ENCODE measurements around the gene SLC25A22.

The SLC25A22 gene

GRCh38 chr11:838441-839279 lies 40.6 kb upstream of the SLC25A22 start:
- Histone ChIP-seq H4K20me1 (ENCODE audit: insufficient read depth, low read length) (peaks cover 19% of the 10 kb centered on the region), H3K27ac (ENCODE audit: low read length) (no peak overlapping the region), H3K9ac (ENCODE audit: low read length) (no peak overlapping the region), H3K9me3 (ENCODE audit: insufficient read depth, low read length) (no peaks in the 10 kb centered on the region), H3K4me3 (ENCODE audit: low read length) (no peak overlapping the region), H3K27me3 (ENCODE audit: low read depth, low read length) (no peaks in the 10 kb centered on the region), H3K4me2 (ENCODE audit: low read length) (no peak overlapping the region), H3K79me2 (ENCODE audit: low read length) (peaks cover 28% of the 10 kb centered on the region), H2AFZ (ENCODE audit: low read depth, low read length) (no peak overlapping the region), H3K36me3 (replicated peaks; ENCODE audit: low read depth, low read length) (peaks cover 13% of the 10 kb centered on the region), H3K4me1 (ENCODE audit: low read length) (peaks cover 14% of the 10 kb centered on the region)
- TF ChIP-seq EZH2phosphoT487 (IDR thresholded peaks at IDR 0.05; ENCODE audit: low read depth), result no peak
- TF ChIP-seq, protein P1, sequence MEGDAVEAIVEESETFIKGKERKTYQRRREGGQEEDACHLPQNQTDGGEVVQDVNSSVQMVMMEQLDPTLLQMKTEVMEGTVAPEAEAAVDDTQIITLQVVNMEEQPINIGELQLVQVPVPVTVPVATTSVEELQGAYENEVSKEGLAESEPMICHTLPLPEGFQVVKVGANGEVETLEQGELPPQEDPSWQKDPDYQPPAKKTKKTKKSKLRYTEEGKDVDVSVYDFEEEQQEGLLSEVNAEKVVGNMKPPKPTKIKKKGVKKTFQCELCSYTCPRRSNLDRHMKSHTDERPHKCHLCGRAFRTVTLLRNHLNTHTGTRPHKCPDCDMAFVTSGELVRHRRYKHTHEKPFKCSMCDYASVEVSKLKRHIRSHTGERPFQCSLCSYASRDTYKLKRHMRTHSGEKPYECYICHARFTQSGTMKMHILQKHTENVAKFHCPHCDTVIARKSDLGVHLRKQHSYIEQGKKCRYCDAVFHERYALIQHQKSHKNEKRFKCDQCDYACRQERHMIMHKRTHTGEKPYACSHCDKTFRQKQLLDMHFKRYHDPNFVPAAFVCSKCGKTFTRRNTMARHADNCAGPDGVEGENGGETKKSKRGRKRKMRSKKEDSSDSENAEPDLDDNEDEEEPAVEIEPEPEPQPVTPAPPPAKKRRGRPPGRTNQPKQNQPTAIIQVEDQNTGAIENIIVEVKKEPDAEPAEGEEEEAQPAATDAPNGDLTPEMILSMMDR (IDR thresholded peaks at IDR 0.05; ENCODE audit: low read depth, low read length), result no peak

DNA sequence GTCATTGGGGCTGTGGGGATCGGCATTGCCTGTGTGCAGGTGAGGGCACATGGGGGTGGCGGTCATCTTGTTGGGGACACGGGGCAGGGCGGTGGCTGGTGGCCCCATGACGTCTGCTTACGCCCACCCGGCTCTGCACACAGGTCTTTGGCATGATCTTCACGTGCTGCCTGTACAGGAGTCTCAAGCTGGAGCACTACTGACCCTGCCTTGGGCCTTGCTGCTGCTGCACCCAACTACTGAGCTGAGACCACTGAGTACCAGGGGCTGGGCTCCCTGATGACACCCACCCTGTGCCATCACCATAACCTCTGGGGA lies 39.9 kb upstream of the SLC25A22 start:
- no peak overlapping the region for H3K4me2 ChIP-seq (ENCODE audit: low read length)
- H3K36me3 ChIP-seq (replicated peaks; ENCODE audit: low read depth, low read length), result peaks cover 13% of the 10 kb centered on the region
- no peaks in the 10 kb centered on the region for H3K27me3 ChIP-seq (ENCODE audit: low read depth, low read length)
- peaks cover 33% of the 10 kb centered on the region for H3K79me2 ChIP-seq (ENCODE audit: low read length)
- peaks cover 14% of the 10 kb centered on the region for H3K4me1 ChIP-seq (ENCODE audit: low read length)
- H3K9ac ChIP-seq (ENCODE audit: low read length), result no peak overlapping the region
- TF ChIP-seq, protein P1 (IDR thresholded peaks at IDR 0.05; ENCODE audit: low read depth, low read length), result no peak
- TF ChIP-seq EZH2phosphoT487 (IDR thresholded peaks at IDR 0.05; ENCODE audit: low read depth), result no peak
- H4K20me1 ChIP-seq (ENCODE audit: insufficient read depth, low read length), result peaks cover 19% of the 10 kb centered on the region
- H2AFZ ChIP-seq (ENCODE audit: low read depth, low read length), result no peak overlapping the region
- no peak overlapping the region for H3K27ac ChIP-seq (ENCODE audit: low read length)
- no peak overlapping the region for H3K4me3 ChIP-seq (ENCODE audit: low read length)
- H3K9me3 ChIP-seq (ENCODE audit: insufficient read depth, low read length), result no peaks in the 10 kb centered on the region

- Histone ChIP-seq H3K4me1 (ENCODE audit: low read length) (peaks cover 14% of the 10 kb centered on the region), H3K4me2 (ENCODE audit: low read length) (no peak overlapping the region), H4K20me1 (ENCODE audit: insufficient read depth, low read length) (peaks cover 19% of the 10 kb centered on the region), H3K27ac (ENCODE audit: low read length) (no peak overlapping the region), H3K79me2 (ENCODE audit: low read length) (peaks cover 33% of the 10 kb centered on the region), H3K4me3 (ENCODE audit: low read length) (no peak overlapping the region), H2AFZ (ENCODE audit: low read depth, low read length) (no peak overlapping the region), H3K36me3 (replicated peaks; ENCODE audit: low read depth, low read length) (peaks cover 13% of the 10 kb centered on the region), H3K9me3 (ENCODE audit: insufficient read depth, low read length) (no peaks in the 10 kb centered on the region), H3K9ac (ENCODE audit: low read length) (no peak overlapping the region), H3K27me3 (ENCODE audit: low read depth, low read length) (no peaks in the 10 kb centered on the region)
- no peak for TF ChIP-seq EZH2phosphoT487 (IDR thresholded peaks at IDR 0.05; ENCODE audit: low read depth)
- TF ChIP-seq, protein P1 (IDR thresholded peaks at IDR 0.05; ENCODE audit: low read depth, low read length), result no peak
Measured at GRCh38 chr11:837189-837989, 39.3 kb upstream of the SLC25A22 start.

DNA sequence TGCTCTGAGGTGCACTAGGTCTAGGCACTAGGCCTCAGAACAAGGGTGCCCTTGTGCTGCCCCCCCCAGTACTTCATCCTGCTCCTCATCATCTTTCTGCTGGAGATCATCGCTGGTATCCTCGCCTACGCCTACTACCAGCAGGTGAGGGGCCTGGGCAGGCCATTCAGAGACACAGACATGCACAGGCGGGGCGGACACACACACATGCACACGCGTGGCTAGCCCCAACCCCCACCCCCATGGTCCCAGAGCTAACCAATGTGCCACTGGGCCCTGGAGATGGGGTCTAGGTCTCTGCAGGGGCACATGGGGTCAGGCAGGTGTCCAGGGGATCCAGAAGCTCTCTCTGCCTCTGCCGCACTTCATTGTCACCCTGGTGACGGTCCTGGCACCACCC lies 38.6 kb upstream of the SLC25A22 start:
- no peak for TF ChIP-seq EZH2phosphoT487 (IDR thresholded peaks at IDR 0.05; ENCODE audit: low read depth)
- TF ChIP-seq, protein P1 (IDR thresholded peaks at IDR 0.05; ENCODE audit: low read depth, low read length), result no peak
- H3K9me3 ChIP-seq (ENCODE audit: insufficient read depth, low read length), result no peaks in the 10 kb centered on the region
- H3K4me1 ChIP-seq (ENCODE audit: low read length), result peaks cover 21% of the 10 kb centered on the region
- H3K4me3 ChIP-seq (ENCODE audit: low read length), result no peak overlapping the region
- peaks cover 13% of the 10 kb centered on the region for H3K36me3 ChIP-seq (replicated peaks; ENCODE audit: low read depth, low read length)
- H3K27me3 ChIP-seq (ENCODE audit: low read depth, low read length), result no peaks in the 10 kb centered on the region
- no peak overlapping the region for H3K4me2 ChIP-seq (ENCODE audit: low read length)
- no peak overlapping the region for H3K27ac ChIP-seq (ENCODE audit: low read length)
- no peak overlapping the region for H2AFZ ChIP-seq (ENCODE audit: low read depth, low read length)
- peaks cover 27% of the 10 kb centered on the region for H3K79me2 ChIP-seq (ENCODE audit: low read length)
- H4K20me1 ChIP-seq (ENCODE audit: insufficient read depth, low read length), result peaks cover 19% of the 10 kb centered on the region
- H3K9ac ChIP-seq (ENCODE audit: low read length), result no peak overlapping the region

Data from OCI-LY3 (cell line).